Measurements from ENCODE around the gene CENPK. TPM values are rescaled to one million over a fixed set of nuclear protein-coding genes. Genes with fewer than 3 reads are reported as not detected.

CENPK gene
- total and polyA plus RNA-seq, 9 of the 15 experiments (the other 6 are each of a cell fraction or from before 2014, with no cell fraction given), result 30.8 to 134 (median 69.0) TPM

DNA sequence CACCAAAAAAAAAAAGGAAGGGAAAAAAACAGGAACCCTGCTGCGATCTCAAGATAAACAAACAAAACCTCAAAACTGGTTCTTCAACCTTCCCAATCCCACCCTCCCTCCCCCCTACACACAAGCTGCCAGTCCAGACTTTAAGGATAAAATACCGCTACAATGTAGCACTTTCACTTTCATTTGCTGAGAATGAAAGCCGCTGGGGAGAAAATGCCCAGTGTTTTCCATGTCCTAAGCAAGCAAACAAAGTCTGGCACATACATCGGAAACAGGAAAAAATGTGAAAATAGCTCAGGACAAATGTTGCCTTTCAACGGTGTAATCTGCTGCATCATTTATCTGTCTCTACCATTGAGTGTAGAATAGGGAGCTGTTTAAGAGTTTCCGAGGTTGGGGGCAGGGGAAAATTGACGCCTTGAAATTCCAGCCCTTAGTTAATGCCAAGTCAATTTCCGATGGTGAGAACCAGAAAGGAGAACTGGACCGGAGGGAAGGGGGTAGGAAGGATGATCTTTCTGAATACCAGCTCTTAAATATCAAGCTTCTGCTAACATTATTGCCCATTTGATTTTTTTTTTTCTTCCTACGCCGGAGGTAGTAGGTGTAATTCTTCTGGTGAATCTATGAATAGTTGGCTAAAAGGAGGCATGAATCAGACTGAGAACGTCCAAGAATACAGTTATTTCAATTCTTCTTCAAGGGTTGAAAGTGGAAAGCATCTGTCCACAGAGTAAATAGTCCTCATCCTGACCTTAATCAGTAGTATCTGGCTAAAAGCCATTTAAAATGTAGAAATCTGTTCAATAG, 80.0 kb downstream of the CENPK start (continued):
- TF ChIP-seq, protein P1, sequence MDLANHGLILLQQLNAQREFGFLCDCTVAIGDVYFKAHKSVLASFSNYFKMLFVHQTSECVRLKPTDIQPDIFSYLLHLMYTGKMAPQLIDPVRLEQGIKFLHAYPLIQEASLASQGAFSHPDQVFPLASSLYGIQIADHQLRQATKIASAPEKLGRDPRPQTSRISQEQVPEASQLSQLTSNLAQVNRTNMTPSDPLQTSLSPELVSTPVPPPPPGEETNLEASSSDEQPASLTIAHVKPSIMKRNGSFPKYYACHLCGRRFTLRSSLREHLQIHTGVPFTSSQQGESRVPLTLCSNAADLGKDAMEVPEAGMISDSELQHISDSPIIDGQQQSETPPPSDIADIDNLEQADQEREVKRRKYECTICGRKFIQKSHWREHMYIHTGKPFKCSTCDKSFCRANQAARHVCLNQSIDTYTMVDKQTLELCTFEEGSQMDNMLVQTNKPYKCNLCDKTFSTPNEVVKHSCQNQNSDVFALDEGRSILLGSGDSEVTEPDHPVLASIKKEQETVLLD (IDR thresholded peaks at IDR 0.05), result no peak
- TF ChIP-seq, protein P2, sequence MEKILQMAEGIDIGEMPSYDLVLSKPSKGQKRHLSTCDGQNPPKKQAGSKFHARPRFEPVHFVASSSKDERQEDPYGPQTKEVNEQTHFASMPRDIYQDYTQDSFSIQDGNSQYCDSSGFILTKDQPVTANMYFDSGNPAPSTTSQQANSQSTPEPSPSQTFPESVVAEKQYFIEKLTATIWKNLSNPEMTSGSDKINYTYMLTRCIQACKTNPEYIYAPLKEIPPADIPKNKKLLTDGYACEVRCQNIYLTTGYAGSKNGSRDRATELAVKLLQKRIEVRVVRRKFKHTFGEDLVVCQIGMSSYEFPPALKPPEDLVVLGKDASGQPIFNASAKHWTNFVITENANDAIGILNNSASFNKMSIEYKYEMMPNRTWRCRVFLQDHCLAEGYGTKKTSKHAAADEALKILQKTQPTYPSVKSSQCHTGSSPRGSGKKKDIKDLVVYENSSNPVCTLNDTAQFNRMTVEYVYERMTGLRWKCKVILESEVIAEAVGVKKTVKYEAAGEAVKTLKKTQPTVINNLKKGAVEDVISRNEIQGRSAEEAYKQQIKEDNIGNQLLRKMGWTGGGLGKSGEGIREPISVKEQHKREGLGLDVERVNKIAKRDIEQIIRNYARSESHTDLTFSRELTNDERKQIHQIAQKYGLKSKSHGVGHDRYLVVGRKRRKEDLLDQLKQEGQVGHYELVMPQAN (IDR thresholded peaks at IDR 0.05; ENCODE audit: borderline replicate concordance), result no peak
- no peak for TF ChIP-seq ZNF436 (CRISPR knock-in tag; IDR thresholded peaks at IDR 0.05)
- TF ChIP-seq NR4A1 (CRISPR knock-in tag; IDR thresholded peaks at IDR 0.05), result no peak
- TF ChIP-seq NR4A1 (tag; IDR thresholded peaks at IDR 0.05), result no peak
- no peak for TF ChIP-seq PRMT5 (CRISPR knock-in tag; IDR thresholded peaks at IDR 0.05)
- TF ChIP-seq FOXJ2 (tag; IDR thresholded peaks at IDR 0.05), result no peak; the same call in 1 of the 2 replicates
- TF ChIP-seq STAG1 (CRISPR knock-in tag; IDR thresholded peaks at IDR 0.05; ENCODE audit: borderline replicate concordance), result no peak
- no peak for TF ChIP-seq ZSCAN29 (IDR thresholded peaks at IDR 0.05)
- no peak for TF ChIP-seq POLR2B (IDR thresholded peaks at IDR 0.05; ENCODE audit: low read depth, partially characterized antibody)
- TF ChIP-seq, protein P3, sequence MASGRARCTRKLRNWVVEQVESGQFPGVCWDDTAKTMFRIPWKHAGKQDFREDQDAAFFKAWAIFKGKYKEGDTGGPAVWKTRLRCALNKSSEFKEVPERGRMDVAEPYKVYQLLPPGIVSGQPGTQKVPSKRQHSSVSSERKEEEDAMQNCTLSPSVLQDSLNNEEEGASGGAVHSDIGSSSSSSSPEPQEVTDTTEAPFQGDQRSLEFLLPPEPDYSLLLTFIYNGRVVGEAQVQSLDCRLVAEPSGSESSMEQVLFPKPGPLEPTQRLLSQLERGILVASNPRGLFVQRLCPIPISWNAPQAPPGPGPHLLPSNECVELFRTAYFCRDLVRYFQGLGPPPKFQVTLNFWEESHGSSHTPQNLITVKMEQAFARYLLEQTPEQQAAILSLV (tag; IDR thresholded peaks at IDR 0.05), result no peak
- 0 out of 2 replicates have a peak, but pooled peaks have one; percentile 19 for TF ChIP-seq CTBP1 (IDR thresholded peaks at IDR 0.05; ENCODE audit: borderline replicate concordance)
- no peak for TF ChIP-seq NR2C2 (CRISPR knock-in tag; IDR thresholded peaks at IDR 0.05)
- TF ChIP-seq NR2C2 (tag; IDR thresholded peaks at IDR 0.05), result no peak
- no peak for TF ChIP-seq MEF2D (tag; conservative IDR thresholded peaks at IDR 0.05; ENCODE audit: low read depth)
- TF ChIP-seq, protein P4, sequence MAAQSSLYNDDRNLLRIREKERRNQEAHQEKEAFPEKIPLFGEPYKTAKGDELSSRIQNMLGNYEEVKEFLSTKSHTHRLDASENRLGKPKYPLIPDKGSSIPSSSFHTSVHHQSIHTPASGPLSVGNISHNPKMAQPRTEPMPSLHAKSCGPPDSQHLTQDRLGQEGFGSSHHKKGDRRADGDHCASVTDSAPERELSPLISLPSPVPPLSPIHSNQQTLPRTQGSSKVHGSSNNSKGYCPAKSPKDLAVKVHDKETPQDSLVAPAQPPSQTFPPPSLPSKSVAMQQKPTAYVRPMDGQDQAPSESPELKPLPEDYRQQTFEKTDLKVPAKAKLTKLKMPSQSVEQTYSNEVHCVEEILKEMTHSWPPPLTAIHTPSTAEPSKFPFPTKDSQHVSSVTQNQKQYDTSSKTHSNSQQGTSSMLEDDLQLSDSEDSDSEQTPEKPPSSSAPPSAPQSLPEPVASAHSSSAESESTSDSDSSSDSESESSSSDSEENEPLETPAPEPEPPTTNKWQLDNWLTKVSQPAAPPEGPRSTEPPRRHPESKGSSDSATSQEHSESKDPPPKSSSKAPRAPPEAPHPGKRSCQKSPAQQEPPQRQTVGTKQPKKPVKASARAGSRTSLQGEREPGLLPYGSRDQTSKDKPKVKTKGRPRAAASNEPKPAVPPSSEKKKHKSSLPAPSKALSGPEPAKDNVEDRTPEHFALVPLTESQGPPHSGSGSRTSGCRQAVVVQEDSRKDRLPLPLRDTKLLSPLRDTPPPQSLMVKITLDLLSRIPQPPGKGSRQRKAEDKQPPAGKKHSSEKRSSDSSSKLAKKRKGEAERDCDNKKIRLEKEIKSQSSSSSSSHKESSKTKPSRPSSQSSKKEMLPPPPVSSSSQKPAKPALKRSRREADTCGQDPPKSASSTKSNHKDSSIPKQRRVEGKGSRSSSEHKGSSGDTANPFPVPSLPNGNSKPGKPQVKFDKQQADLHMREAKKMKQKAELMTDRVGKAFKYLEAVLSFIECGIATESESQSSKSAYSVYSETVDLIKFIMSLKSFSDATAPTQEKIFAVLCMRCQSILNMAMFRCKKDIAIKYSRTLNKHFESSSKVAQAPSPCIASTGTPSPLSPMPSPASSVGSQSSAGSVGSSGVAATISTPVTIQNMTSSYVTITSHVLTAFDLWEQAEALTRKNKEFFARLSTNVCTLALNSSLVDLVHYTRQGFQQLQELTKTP (IDR thresholded peaks at IDR 0.05; ENCODE audit: low read depth in 1 of 2, partially characterized antibody in 2 of 2), result no peak

All from K562 (cell line).